WTC11 (cell line): Measurements from ENCODE around the gene STAT6. TPM values are rescaled to one million over a fixed set of nuclear protein-coding genes. Genes with fewer than 3 reads are reported as not detected.

ENCODE experiments used
- ATAC-seq: fragments of 200-7000 bp; cut with Tn5 transposase; 2 replicates; pipeline ENCODE4 v1.10.0; 2021; ENCODE audit warnings: mild to moderate bottlenecking, moderate library complexity
- CTCF ChIA-PET: fragments of 300-600 bp; sonication (Branson Sonifier 250); formaldehyde crosslinking; loops from one replicate; lab custom pipeline; 2021; ENCODE audit warnings: antibody characterized with exemption; lab: Charles Lee
- POLR2A ChIA-PET: fragments of 350-600 bp; sonication (Branson Sonifier 250); formaldehyde crosslinking; loops from one replicate; lab custom pipeline; 2021; ENCODE audit warnings: antibody characterized with exemption; lab: Charles Lee
- DNase-seq: peaks from one replicate; pipeline ENCODE4 v3.0.0; 2021; ENCODE audit warnings: low spot score
- H3K27ac Mint-ChIP-seq: 2 replicates; pipeline ENCODE4 v1.8.0; 2021; ENCODE audit warnings: mixed read lengths
- H3K27me3 Mint-ChIP-seq: 2 replicates; pipeline ENCODE4 v1.8.0; 2021; ENCODE audit warnings: low read depth, mild to moderate bottlenecking, moderate library complexity, mixed read lengths
- H3K36me3 Mint-ChIP-seq: 2 replicates; pipeline ENCODE4 v1.8.0; 2021; ENCODE audit warnings: mixed read lengths
- H3K4me1 Mint-ChIP-seq: 2 replicates; pipeline ENCODE4 v1.8.0; 2022; ENCODE audit warnings: mixed read lengths
- H3K4me3 Mint-ChIP-seq: 2 replicates; pipeline ENCODE4 v1.8.0; 2021; ENCODE audit warnings: mild to moderate bottlenecking, moderate library complexity, mixed read lengths
- H3K9me3 Mint-ChIP-seq: 2 replicates; pipeline ENCODE4 v1.8.0; 2021; ENCODE audit warnings: mixed read lengths
- ELF4 ChIP-seq: sonication (generic); formaldehyde crosslinking; IDR thresholded peaks from 2 replicates; pipeline ENCODE4 v1.8.1; 2022; ENCODE audit warnings: low read depth, mild to moderate bottlenecking, moderate library complexity, missing genetic modification reagents
- KAT7 ChIP-seq: sonication (generic); formaldehyde crosslinking; IDR thresholded peaks from 2 replicates; pipeline ENCODE4 v1.8.1; 2023; ENCODE audit warnings: missing genetic modification reagents, mild to moderate bottlenecking, borderline replicate concordance
- NFYB ChIP-seq: sonication (generic); formaldehyde crosslinking; conservative IDR thresholded peaks from 2 replicates; pipeline ENCODE4 v1.8.0; 2022; ENCODE audit warnings: low read depth, missing genetic modification reagents
- TEAD1 ChIP-seq: sonication (generic); formaldehyde crosslinking; IDR thresholded peaks from 2 replicates; pipeline ENCODE4 v1.8.0; 2022; ENCODE audit warnings: mild to moderate bottlenecking, missing genetic modification reagents
- ZNF396 ChIP-seq: fragments of 250-450 bp; sonication (Bioruptor Pico); IDR thresholded peaks from 2 replicates; pipeline ENCODE4 v1.8.0; 2021; ENCODE audit warnings: mild to moderate bottlenecking, moderate library complexity, borderline replicate concordance
- total RNA-seq: library from RNA; stranded (reverse); gene quantifications from 3 replicates; pipeline ENCODE4 v1.2.3, GENCODE V29; 2021
- TF ChIP-seq, protein P1 (sequence below): sonication (generic); formaldehyde crosslinking; IDR thresholded peaks from 2 replicates; pipeline ENCODE4 v1.8.1; 2023; ENCODE audit warnings: mild to moderate bottlenecking, missing genetic modification reagents
- TF ChIP-seq, protein P2 (sequence below): sonication (generic); formaldehyde crosslinking; IDR thresholded peaks from 2 replicates; pipeline ENCODE4 v1.8.1; 2022; ENCODE audit warnings: mild to moderate bottlenecking, moderate library complexity, missing genetic modification reagents
- TF ChIP-seq, protein P3 (sequence below): sonication (generic); formaldehyde crosslinking; IDR thresholded peaks from 2 replicates; pipeline ENCODE4 v1.8.0; 2022; ENCODE audit warnings: mild to moderate bottlenecking, missing genetic modification reagents
- TF ChIP-seq, protein P4 (sequence below): fragments of 250-450 bp; sonication (Bioruptor Pico); IDR thresholded peaks from 2 replicates; pipeline ENCODE4 v1.9.0; 2021; ENCODE audit warnings: mild to moderate bottlenecking
- TF ChIP-seq, protein P5 (sequence below): sonication (generic); formaldehyde crosslinking; IDR thresholded peaks from 2 replicates; pipeline ENCODE4 v1.8.0; 2022; ENCODE audit warnings: mild to moderate bottlenecking, missing genetic modification reagents
- TF ChIP-seq, protein P6 (sequence below): fragments of 200-600 bp; IDR thresholded peaks from 2 replicates; pipeline ENCODE4 v1.8.0; 2022; ENCODE audit warnings: antibody characterized with exemption
- TF ChIP-seq, protein P7 (sequence below): sonication (generic); formaldehyde crosslinking; IDR thresholded peaks from 2 replicates; pipeline ENCODE4 v1.8.1; 2023; ENCODE audit warnings: mild to moderate bottlenecking, missing genetic modification reagents
- TF ChIP-seq, protein P8 (sequence below): sonication (generic); formaldehyde crosslinking; conservative IDR thresholded peaks from 2 replicates; pipeline ENCODE4 v1.8.1; 2022; ENCODE audit warnings: mild to moderate bottlenecking, missing genetic modification reagents
- TF ChIP-seq, protein P9 (sequence below): sonication (generic); formaldehyde crosslinking; IDR thresholded peaks from 2 replicates; pipeline ENCODE4 v1.8.0; 2022; ENCODE audit warnings: missing genetic modification reagents
- TF ChIP-seq, protein P10 (sequence below): sonication (generic); formaldehyde crosslinking; IDR thresholded peaks from 2 replicates; pipeline ENCODE4 v1.8.1; 2022; ENCODE audit warnings: low read depth, mild to moderate bottlenecking, moderate library complexity, missing genetic modification reagents, borderline replicate concordance

Gene STAT6
- total RNA-seq, 1 experiment from 2014 or later: 47.0 TPM

DNA sequence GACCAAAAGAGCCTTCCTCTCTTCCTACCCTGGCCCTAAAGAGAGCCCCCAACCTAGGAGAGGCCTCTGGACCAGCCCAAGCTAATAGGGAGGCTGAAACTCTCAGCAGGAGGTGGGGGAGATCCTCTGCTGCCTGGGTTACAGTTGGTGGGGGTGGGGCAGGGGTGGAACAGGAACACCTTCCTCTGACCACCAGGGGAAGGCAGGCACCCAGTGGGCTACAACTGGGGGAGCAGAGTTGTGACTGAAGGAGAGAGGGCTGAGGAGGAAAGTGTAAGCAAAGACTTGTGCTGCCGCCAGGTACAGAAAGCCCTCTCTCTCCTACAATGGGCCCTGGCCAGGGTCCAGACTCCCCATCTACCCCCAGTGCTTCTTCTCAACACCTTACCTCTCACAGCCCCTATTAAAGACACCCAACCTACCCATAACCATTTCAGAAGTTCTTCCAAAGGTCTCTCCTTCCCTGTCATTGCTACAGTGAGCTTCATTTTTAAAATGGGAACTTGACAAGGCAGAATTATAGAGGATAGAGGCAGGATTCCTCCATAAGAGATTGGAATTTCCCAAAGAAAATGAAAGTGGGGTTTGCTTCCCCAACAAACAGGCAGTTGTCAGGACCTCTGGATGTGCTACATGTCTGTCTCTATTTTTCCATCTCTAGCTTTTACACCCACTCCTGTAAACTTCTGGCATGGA lies 62.6 kb downstream of the STAT6 start:
- DNase-seq: no peak
- no peak; the same call in 1 of the 2 replicates for ATAC-seq
- no peak overlapping the region for H3K27ac Mint-ChIP-seq
- no peaks in the 10 kb centered on the region for H3K9me3 Mint-ChIP-seq
- no peak overlapping the region for H3K4me3 Mint-ChIP-seq
- POLR2A ChIA-PET: no interaction called here
- H3K36me3 Mint-ChIP-seq: peaks cover 3% of the 10 kb centered on the region; the same call in 1 of the 2 replicates
- CTCF ChIA-PET: interaction anchor here (0.6 to 4.4 kb wide), 8 partner anchors 18 to 213 kb away, joined by 3 to 25 read pairs (median 4); partner anchors contain the start of genes NEMP1 and STAT6
- no peaks in the 10 kb centered on the region for H3K4me1 Mint-ChIP-seq
- TF ChIP-seq, protein P1, sequence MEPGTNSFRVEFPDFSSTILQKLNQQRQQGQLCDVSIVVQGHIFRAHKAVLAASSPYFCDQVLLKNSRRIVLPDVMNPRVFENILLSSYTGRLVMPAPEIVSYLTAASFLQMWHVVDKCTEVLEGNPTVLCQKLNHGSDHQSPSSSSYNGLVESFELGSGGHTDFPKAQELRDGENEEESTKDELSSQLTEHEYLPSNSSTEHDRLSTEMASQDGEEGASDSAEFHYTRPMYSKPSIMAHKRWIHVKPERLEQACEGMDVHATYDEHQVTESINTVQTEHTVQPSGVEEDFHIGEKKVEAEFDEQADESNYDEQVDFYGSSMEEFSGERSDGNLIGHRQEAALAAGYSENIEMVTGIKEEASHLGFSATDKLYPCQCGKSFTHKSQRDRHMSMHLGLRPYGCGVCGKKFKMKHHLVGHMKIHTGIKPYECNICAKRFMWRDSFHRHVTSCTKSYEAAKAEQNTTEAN (CRISPR knock-in tag): no peak
- TF ChIP-seq, protein P2, sequence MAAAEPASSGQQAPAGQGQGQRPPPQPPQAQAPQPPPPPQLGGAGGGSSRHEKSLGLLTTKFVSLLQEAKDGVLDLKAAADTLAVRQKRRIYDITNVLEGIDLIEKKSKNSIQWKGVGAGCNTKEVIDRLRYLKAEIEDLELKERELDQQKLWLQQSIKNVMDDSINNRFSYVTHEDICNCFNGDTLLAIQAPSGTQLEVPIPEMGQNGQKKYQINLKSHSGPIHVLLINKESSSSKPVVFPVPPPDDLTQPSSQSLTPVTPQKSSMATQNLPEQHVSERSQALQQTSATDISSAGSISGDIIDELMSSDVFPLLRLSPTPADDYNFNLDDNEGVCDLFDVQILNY: no peak
- TF ChIP-seq, protein P3, sequence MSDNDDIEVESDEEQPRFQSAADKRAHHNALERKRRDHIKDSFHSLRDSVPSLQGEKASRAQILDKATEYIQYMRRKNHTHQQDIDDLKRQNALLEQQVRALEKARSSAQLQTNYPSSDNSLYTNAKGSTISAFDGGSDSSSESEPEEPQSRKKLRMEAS: no peak
- TF ChIP-seq NFYB (CRISPR knock-in tag) (no peak), KAT7 (no peak), ZNF396 (no peak), ELF4 (CRISPR knock-in tag) (no peak), TEAD1 (no peak)
- TF ChIP-seq, protein P4, sequence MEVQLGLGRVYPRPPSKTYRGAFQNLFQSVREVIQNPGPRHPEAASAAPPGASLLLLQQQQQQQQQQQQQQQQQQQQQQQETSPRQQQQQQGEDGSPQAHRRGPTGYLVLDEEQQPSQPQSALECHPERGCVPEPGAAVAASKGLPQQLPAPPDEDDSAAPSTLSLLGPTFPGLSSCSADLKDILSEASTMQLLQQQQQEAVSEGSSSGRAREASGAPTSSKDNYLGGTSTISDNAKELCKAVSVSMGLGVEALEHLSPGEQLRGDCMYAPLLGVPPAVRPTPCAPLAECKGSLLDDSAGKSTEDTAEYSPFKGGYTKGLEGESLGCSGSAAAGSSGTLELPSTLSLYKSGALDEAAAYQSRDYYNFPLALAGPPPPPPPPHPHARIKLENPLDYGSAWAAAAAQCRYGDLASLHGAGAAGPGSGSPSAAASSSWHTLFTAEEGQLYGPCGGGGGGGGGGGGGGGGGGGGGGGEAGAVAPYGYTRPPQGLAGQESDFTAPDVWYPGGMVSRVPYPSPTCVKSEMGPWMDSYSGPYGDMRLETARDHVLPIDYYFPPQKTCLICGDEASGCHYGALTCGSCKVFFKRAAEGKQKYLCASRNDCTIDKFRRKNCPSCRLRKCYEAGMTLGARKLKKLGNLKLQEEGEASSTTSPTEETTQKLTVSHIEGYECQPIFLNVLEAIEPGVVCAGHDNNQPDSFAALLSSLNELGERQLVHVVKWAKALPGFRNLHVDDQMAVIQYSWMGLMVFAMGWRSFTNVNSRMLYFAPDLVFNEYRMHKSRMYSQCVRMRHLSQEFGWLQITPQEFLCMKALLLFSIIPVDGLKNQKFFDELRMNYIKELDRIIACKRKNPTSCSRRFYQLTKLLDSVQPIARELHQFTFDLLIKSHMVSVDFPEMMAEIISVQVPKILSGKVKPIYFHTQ (CRISPR knock-in tag): no peak
- TF ChIP-seq, protein P5, sequence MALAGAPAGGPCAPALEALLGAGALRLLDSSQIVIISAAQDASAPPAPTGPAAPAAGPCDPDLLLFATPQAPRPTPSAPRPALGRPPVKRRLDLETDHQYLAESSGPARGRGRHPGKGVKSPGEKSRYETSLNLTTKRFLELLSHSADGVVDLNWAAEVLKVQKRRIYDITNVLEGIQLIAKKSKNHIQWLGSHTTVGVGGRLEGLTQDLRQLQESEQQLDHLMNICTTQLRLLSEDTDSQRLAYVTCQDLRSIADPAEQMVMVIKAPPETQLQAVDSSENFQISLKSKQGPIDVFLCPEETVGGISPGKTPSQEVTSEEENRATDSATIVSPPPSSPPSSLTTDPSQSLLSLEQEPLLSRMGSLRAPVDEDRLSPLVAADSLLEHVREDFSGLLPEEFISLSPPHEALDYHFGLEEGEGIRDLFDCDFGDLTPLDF (CRISPR knock-in tag): no peak
- TF ChIP-seq, protein P6, sequence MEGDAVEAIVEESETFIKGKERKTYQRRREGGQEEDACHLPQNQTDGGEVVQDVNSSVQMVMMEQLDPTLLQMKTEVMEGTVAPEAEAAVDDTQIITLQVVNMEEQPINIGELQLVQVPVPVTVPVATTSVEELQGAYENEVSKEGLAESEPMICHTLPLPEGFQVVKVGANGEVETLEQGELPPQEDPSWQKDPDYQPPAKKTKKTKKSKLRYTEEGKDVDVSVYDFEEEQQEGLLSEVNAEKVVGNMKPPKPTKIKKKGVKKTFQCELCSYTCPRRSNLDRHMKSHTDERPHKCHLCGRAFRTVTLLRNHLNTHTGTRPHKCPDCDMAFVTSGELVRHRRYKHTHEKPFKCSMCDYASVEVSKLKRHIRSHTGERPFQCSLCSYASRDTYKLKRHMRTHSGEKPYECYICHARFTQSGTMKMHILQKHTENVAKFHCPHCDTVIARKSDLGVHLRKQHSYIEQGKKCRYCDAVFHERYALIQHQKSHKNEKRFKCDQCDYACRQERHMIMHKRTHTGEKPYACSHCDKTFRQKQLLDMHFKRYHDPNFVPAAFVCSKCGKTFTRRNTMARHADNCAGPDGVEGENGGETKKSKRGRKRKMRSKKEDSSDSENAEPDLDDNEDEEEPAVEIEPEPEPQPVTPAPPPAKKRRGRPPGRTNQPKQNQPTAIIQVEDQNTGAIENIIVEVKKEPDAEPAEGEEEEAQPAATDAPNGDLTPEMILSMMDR: no peak
- TF ChIP-seq, protein P7, sequence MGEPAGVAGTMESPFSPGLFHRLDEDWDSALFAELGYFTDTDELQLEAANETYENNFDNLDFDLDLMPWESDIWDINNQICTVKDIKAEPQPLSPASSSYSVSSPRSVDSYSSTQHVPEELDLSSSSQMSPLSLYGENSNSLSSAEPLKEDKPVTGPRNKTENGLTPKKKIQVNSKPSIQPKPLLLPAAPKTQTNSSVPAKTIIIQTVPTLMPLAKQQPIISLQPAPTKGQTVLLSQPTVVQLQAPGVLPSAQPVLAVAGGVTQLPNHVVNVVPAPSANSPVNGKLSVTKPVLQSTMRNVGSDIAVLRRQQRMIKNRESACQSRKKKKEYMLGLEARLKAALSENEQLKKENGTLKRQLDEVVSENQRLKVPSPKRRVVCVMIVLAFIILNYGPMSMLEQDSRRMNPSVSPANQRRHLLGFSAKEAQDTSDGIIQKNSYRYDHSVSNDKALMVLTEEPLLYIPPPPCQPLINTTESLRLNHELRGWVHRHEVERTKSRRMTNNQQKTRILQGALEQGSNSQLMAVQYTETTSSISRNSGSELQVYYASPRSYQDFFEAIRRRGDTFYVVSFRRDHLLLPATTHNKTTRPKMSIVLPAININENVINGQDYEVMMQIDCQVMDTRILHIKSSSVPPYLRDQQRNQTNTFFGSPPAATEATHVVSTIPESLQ (CRISPR knock-in tag): no peak
- TF ChIP-seq, protein P8, sequence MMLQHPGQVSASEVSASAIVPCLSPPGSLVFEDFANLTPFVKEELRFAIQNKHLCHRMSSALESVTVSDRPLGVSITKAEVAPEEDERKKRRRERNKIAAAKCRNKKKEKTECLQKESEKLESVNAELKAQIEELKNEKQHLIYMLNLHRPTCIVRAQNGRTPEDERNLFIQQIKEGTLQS (CRISPR knock-in tag): no peak
- TF ChIP-seq, protein P9, sequence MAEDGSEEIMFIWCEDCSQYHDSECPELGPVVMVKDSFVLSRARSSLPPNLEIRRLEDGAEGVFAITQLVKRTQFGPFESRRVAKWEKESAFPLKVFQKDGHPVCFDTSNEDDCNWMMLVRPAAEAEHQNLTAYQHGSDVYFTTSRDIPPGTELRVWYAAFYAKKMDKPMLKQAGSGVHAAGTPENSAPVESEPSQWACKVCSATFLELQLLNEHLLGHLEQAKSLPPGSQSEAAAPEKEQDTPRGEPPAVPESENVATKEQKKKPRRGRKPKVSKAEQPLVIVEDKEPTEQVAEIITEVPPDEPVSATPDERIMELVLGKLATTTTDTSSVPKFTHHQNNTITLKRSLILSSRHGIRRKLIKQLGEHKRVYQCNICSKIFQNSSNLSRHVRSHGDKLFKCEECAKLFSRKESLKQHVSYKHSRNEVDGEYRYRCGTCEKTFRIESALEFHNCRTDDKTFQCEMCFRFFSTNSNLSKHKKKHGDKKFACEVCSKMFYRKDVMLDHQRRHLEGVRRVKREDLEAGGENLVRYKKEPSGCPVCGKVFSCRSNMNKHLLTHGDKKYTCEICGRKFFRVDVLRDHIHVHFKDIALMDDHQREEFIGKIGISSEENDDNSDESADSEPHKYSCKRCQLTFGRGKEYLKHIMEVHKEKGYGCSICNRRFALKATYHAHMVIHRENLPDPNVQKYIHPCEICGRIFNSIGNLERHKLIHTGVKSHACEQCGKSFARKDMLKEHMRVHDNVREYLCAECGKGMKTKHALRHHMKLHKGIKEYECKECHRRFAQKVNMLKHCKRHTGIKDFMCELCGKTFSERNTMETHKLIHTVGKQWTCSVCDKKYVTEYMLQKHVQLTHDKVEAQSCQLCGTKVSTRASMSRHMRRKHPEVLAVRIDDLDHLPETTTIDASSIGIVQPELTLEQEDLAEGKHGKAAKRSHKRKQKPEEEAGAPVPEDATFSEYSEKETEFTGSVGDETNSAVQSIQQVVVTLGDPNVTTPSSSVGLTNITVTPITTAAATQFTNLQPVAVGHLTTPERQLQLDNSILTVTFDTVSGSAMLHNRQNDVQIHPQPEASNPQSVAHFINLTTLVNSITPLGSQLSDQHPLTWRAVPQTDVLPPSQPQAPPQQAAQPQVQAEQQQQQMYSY (CRISPR knock-in tag): no peak
- TF ChIP-seq, protein P10, sequence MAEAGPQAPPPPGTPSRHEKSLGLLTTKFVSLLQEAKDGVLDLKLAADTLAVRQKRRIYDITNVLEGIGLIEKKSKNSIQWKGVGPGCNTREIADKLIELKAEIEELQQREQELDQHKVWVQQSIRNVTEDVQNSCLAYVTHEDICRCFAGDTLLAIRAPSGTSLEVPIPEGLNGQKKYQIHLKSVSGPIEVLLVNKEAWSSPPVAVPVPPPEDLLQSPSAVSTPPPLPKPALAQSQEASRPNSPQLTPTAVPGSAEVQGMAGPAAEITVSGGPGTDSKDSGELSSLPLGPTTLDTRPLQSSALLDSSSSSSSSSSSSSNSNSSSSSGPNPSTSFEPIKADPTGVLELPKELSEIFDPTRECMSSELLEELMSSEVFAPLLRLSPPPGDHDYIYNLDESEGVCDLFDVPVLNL (CRISPR knock-in tag): no peak
- H3K27me3 Mint-ChIP-seq: peaks cover 4% of the 10 kb centered on the region; the same call in 1 of the 2 replicates
